Tibial nerve (tissue), 4 donors: ENCODE results near the gene ATP13A2.

Experiments used
- CTCF ChIP-seq, 5 experiments: fragments of 200-600 bp in 3 of 5; fragments of 450-650 bp in 2 of 5; sonication (generic) in 3 of 5; IDR thresholded peaks; one replicate each; pipeline ENCODE4 v1.5.1; 2016 to 2019; ENCODE audit warnings: antibody characterized with exemption in 5 of 5, mild to moderate bottlenecking in 3 of 5, moderate library complexity in 2 of 5
- EP300 ChIP-seq, 2 donors: sonication (generic); formaldehyde crosslinking; IDR thresholded peaks; one replicate each; pipeline ENCODE4 v1.6.1; 2017; ENCODE audit warnings: antibody characterized with exemption in 2 of 2, mild to moderate bottlenecking in 1 of 2
- POLR2A ChIP-seq, 2 donors: fragments of 450-650 bp; IDR thresholded peaks; one replicate each; pipeline ENCODE4 v1.6.1; 2017; ENCODE audit warnings: antibody characterized with exemption in 2 of 2, mild to moderate bottlenecking in 2 of 2, moderate library complexity in 2 of 2

GRCh38 chr1:16975838-16976237 lies 35.9 kb downstream of the ATP13A2 start:
- TF ChIP-seq EP300 (IDR thresholded peaks at IDR 0.05) (no peak), CTCF (IDR thresholded peaks at IDR 0.05) (no peak), POLR2A (IDR thresholded peaks at IDR 0.05) (no peak)
